SK-N-SH (cell line): Measurements from ENCODE around the gene DNMT3B. TPM values are rescaled to one million over a fixed set of nuclear protein-coding genes. Genes with fewer than 3 reads are reported as not detected.

Source experiments
- CTCF ChIA-PET: fragments of 300-600, 350-600 bp; formaldehyde crosslinking; extraction: SDS; loops from one replicate; lab custom pipeline; 2021; lab: Yijun Ruan, JAX
- POLR2A ChIA-PET: fragments of 350-600 bp; sonication (Branson Sonifier 250); formaldehyde crosslinking; extraction: SDS; loops from one replicate; lab custom pipeline; 2020; ENCODE audit warnings: antibody characterized with exemption, inconsistent platforms; lab: Yijun Ruan, JAX
- DNase-seq: peaks from one replicate; pipeline ENCODE4 v3.0.0; 2012
- H2AFZ ChIP-seq: fragments of 200-600 bp; sonication (generic); 2 replicates; pipeline ENCODE4 v1.8.1; 2016; ENCODE audit warnings: antibody characterized with exemption, mild to moderate bottlenecking, low read depth
- H3F3A ChIP-seq: fragments of 200-600 bp; sonication (generic); replicated peaks from 2 replicates; pipeline ENCODE3; 2016; ENCODE audit warnings: antibody characterized with exemption, mild to moderate bottlenecking; ENCODE audit not compliant: insufficient read depth
- H3K27ac ChIP-seq, 2 experiments: fragments of 200-500 bp in 1 of 2; fragments of 200-600 bp in 1 of 2; sonication (Bioruptor generic) in 1 of 2; sonication (generic), shearing (Covaris generic) in 1 of 2; 2 replicates each; pipeline versions ENCODE4 v1.5.1 to v1.6.1; 2014 to 2016; ENCODE audit warnings: low read depth in 2 of 2, inconsistent platforms in 1 of 2, low read length in 1 of 2, mild to moderate bottlenecking in 1 of 2, mixed read lengths in 1 of 2
- H3K27me3 ChIP-seq: fragments of 200-600 bp; sonication (generic), shearing (Covaris generic); 2 replicates; pipeline ENCODE4 v1.6.1; 2016; ENCODE audit warnings: mixed run types; ENCODE audit not compliant: insufficient read depth
- H3K36me3 ChIP-seq, 2 experiments: fragments of 200-500 bp in 1 of 2; fragments of 200-600 bp in 1 of 2; sonication (Bioruptor generic) in 1 of 2; sonication (generic) in 1 of 2; replicated peaks in 1 of 2; 2 replicates each; pipeline versions ENCODE3 to v1.5.1; 2014 to 2016; ENCODE audit warnings: low read length in 1 of 2, mild to moderate bottlenecking in 1 of 2; ENCODE audit not compliant: insufficient read depth in 2 of 2, control insufficient read depth in 1 of 2
- H3K4me1 ChIP-seq, 2 experiments: fragments of 200-500 bp in 1 of 2; fragments of 200-600 bp in 1 of 2; sonication (Bioruptor generic) in 1 of 2; sonication (generic), shearing (Covaris generic) in 1 of 2; 2 replicates each; pipeline versions ENCODE4 v1.5.1 to v1.6.1; 2014 to 2016; ENCODE audit warnings: low read depth in 1 of 2, low read length in 1 of 2, mixed run types in 1 of 2; ENCODE audit not compliant: insufficient read depth in 2 of 2, control insufficient read depth in 1 of 2
- H3K4me2 ChIP-seq: fragments of 200-600 bp; sonication (generic), shearing (Covaris generic); 2 replicates; pipeline ENCODE4 v1.6.1; 2017; ENCODE audit warnings: mixed run types
- H3K4me3 ChIP-seq, 2 experiments: fragments of 200-500 bp in 1 of 2; fragments of 200-600 bp in 1 of 2; sonication (Bioruptor generic) in 1 of 2; sonication (generic), shearing (Covaris generic) in 1 of 2; 2 replicates each; pipeline versions ENCODE4 v1.5.1 to v1.8.1; 2014 to 2016; ENCODE audit warnings: low read depth in 2 of 2, inconsistent platforms in 1 of 2, low read length in 1 of 2, mild to moderate bottlenecking in 1 of 2, mixed read lengths in 1 of 2, moderate library complexity in 1 of 2
- H3K79me2 ChIP-seq: fragments of 200-600 bp; sonication (generic); 2 replicates; pipeline ENCODE4 v1.8.1; 2017; ENCODE audit warnings: mild to moderate bottlenecking; ENCODE audit not compliant: insufficient read depth
- H3K9ac ChIP-seq: fragments of 200-600 bp; sonication (generic); 2 replicates; pipeline ENCODE4 v1.6.1; 2017; ENCODE audit warnings: mixed run types
- H3K9me2 ChIP-seq: fragments of 200-600 bp; sonication (generic); 2 replicates; pipeline ENCODE4 v1.6.1; 2017; ENCODE audit warnings: mixed run types
- H3K9me3 ChIP-seq: fragments of 200-600 bp; sonication (generic); 2 replicates; pipeline ENCODE4 v1.6.1; 2017; ENCODE audit warnings: mixed run types, mild to moderate bottlenecking, moderate library complexity
- H4K20me1 ChIP-seq: fragments of 200-600 bp; sonication (generic); 2 replicates; pipeline ENCODE4 v1.6.1; 2017; ENCODE audit warnings: mild to moderate bottlenecking, mixed run types; ENCODE audit not compliant: insufficient read depth
- ELF1 ChIP-seq: IDR thresholded peaks from 2 replicates; pipeline ENCODE4 v1.4.0; 2012
- EP300 ChIP-seq, 2 experiments: IDR thresholded peaks; 2 replicates each; pipeline versions ENCODE4 v1.4.0 to v1.6.1; 2012; ENCODE audit warnings: borderline replicate concordance in 1 of 2, low read depth in 1 of 2, low read length in 1 of 2
- EZH2phosphoT487 ChIP-seq: fragments of 200-600 bp; sonication (generic); IDR thresholded peaks from 2 replicates; pipeline ENCODE4 v1.6.1; 2017; ENCODE audit warnings: low read depth, mixed run types, mild to moderate bottlenecking, antibody characterized with exemption, moderate library complexity, borderline replicate concordance
- FOXJ3 ChIP-seq: sonication (generic); formaldehyde crosslinking; IDR thresholded peaks from 2 replicates; pipeline ENCODE4 v1.5.1; 2020; ENCODE audit warnings: mild to moderate bottlenecking, missing genetic modification reagents
- FOXM1 ChIP-seq: IDR thresholded peaks from 2 replicates; pipeline ENCODE4 v1.4.0; 2012; ENCODE audit warnings: low read depth, mild to moderate bottlenecking
- GABPA ChIP-seq: IDR thresholded peaks from 2 replicates; pipeline ENCODE4 v1.4.0; 2012; ENCODE audit warnings: low read depth, mild to moderate bottlenecking
- JUND ChIP-seq: IDR thresholded peaks from 2 replicates; pipeline ENCODE4 v1.4.0; 2012
- MXI1 ChIP-seq: IDR thresholded peaks from 2 replicates; pipeline ENCODE4 v1.6.1; 2012; ENCODE audit warnings: mild to moderate bottlenecking, low read depth, low read length, improper control_type of control experiment
- POLR2AphosphoS5 ChIP-seq: IDR thresholded peaks from 2 replicates; pipeline ENCODE4 v1.6.1; 2012; ENCODE audit warnings: low read depth, low read length
- RAD21 ChIP-seq: IDR thresholded peaks from 2 replicates; pipeline ENCODE4 v1.6.1; 2012; ENCODE audit warnings: mild to moderate bottlenecking, low read length
- RCOR1 ChIP-seq: fragments of 150-350 bp; IDR thresholded peaks from 2 replicates; pipeline ENCODE4 v1.6.1; 2017; ENCODE audit warnings: antibody characterized with exemption, low read length
- USF2 ChIP-seq: fragments of 150-350 bp; IDR thresholded peaks from 2 replicates; pipeline ENCODE4 v1.6.1; 2017; ENCODE audit warnings: antibody characterized with exemption, low read length, low read depth, borderline replicate concordance
- YY1 ChIP-seq: IDR thresholded peaks from 2 replicates; pipeline ENCODE4 v1.4.0; 2012; ENCODE audit warnings: low read depth, mild to moderate bottlenecking
- WGBS: methylation state at CpG from one replicate; pipeline ENCODE4 v1.1.6; 2017; ENCODE audit warnings: low lambda C conversion rate; 5-methylcytosine and 5-hydroxymethylcytosine counted together
- polyA plus RNA-seq, 3 experiments: library from polyadenylated mRNA; depleted of rRNA; stranded (reverse); fragments of >200 nt; gene quantifications; 2 replicates each; pipeline ENCODE4 v1.2.3, GENCODE V29; 2012
- TF ChIP-seq, protein P1 (sequence below): fragments of 200-600 bp; sonication (generic); IDR thresholded peaks from 2 replicates; pipeline ENCODE4 v1.6.1; 2017; ENCODE audit warnings: antibody characterized with exemption, mild to moderate bottlenecking, moderate library complexity

DNMT3B gene
- polyA plus RNA-seq, 1 of the 3 experiments (the other 2 are of a cell fraction): 2.2 TPM

- TF ChIP-seq, protein P1, sequence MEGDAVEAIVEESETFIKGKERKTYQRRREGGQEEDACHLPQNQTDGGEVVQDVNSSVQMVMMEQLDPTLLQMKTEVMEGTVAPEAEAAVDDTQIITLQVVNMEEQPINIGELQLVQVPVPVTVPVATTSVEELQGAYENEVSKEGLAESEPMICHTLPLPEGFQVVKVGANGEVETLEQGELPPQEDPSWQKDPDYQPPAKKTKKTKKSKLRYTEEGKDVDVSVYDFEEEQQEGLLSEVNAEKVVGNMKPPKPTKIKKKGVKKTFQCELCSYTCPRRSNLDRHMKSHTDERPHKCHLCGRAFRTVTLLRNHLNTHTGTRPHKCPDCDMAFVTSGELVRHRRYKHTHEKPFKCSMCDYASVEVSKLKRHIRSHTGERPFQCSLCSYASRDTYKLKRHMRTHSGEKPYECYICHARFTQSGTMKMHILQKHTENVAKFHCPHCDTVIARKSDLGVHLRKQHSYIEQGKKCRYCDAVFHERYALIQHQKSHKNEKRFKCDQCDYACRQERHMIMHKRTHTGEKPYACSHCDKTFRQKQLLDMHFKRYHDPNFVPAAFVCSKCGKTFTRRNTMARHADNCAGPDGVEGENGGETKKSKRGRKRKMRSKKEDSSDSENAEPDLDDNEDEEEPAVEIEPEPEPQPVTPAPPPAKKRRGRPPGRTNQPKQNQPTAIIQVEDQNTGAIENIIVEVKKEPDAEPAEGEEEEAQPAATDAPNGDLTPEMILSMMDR: no peak
- TF ChIP-seq FOXJ3 (no peak), RCOR1 (no peak)
- TF ChIP-seq, all 33 proteins: peak for 0
Measured at GRCh38 chr20:32831982-32832381, 69.8 kb downstream of the DNMT3B start (continued).

DNA sequence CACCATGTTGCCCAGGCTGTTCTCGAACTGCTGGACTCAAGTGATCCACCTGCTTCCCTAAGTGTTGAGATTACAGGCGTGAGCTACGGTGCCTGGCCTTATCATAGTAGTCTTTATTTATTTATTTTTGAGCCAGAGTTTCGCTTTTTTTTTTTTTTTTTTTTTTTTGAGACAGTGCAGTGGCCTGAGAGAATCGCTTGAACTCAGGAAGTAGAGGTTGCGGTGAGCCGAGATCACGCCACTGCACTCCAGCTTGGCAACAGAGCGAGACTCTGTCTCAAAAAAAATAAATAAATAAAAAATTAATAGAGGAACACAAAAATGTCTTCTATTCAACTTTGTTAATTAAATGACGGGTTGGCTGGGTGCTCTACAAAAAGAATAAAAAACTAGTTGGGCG is 70.5 kb downstream of the DNMT3B start:
- Histone ChIP-seq H3K9ac (no peak overlapping the region), H3K36me3 (peaks cover 49 to 58% of the 10 kb centered on the region in 2 experiments), H3F3A (peaks cover 23% of the 10 kb centered on the region), H3K79me2 (peaks cover 98% of the 10 kb centered on the region), H3K4me3 (no peak overlapping the region), H3K27me3 (no peaks in the 10 kb centered on the region), H3K9me2 (no peaks in the 10 kb centered on the region), H2AFZ (no peak overlapping the region), H3K27ac (no peak overlapping the region), H4K20me1 (peaks cover 62% of the 10 kb centered on the region), H3K4me1 (peaks cover 0 to 16% of the 10 kb centered on the region in 2 experiments; a peak in 1 of 4 replicates), H3K9me3 (no peaks in the 10 kb centered on the region), H3K4me2 (no peak overlapping the region)
- no peak for TF ChIP-seq MXI1
- CTCF ChIA-PET: no interaction called here
- no peak for DNase-seq
- POLR2A ChIA-PET: no interaction called here
- 96% methylated on average over 11 of the region's 11 CpGs for WGBS

DNA sequence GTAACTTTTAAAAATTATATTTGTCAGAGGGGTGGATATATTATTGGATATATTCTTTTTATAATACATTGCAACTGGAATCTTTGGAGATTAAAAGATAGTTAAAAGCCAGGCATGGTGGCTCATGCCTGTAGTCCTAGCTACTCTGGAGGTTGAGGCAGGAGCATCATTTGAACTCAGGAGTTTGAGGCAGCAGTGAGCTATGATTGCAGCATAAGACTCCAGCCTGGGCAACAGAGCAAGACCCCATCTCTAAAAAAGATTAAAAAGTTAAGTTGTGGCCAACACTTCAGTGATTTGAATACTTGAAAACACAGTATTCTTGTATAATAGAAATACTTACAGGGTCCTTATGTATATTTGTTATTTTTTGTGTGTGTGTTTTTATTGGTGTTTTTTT is 72.8 kb downstream of the DNMT3B start:
- no peak for DNase-seq
- CTCF ChIA-PET: interaction anchor here (1.2 to 1.8 kb wide), 2 partner anchors 11 to 818 kb away, joined by 3 to 4 read pairs; no protein-coding TSS in a partner anchor
- Histone ChIP-seq H3K27me3 (no peaks in the 10 kb centered on the region), H4K20me1 (peaks cover 42% of the 10 kb centered on the region), H3K79me2 (peaks cover 82% of the 10 kb centered on the region), H2AFZ (no peak overlapping the region), H3K4me3 (no peak overlapping the region), H3F3A (peaks cover 15% of the 10 kb centered on the region), H3K27ac (no peak overlapping the region), H3K4me2 (no peak overlapping the region), H3K9ac (no peak overlapping the region), H3K9me3 (no peaks in the 10 kb centered on the region), H3K9me2 (no peaks in the 10 kb centered on the region), H3K36me3 (peaks cover 52 to 63% of the 10 kb centered on the region in 2 experiments), H3K4me1 (peaks cover 0 to 3% of the 10 kb centered on the region in 2 experiments; a peak in 1 of 4 replicates)
- POLR2A ChIA-PET: no interaction called here
- TF ChIP-seq EZH2phosphoT487 (no peak), FOXM1 (no peak), POLR2AphosphoS5 (no peak), YY1 (no peak), RAD21 (no peak), GABPA (no peak), USF2 (no peak), JUND (no peak), FOXJ3 (no peak), EP300 (IDR thresholded peaks at IDR 0.05; ENCODE audit: borderline replicate concordance in 1 of 2, low read depth in 1 of 2, low read length in 1 of 2) (no peak), ELF1 (no peak)
